Activated CD4-positive, alpha-beta T cell treated with anti-CD3 and anti-CD28 coated beads for 36 hours (primary cell): ENCODE data around the gene AOC2. TPM values are rescaled to one million over a fixed set of nuclear protein-coding genes. Genes with fewer than 3 reads are reported as not detected.

Source experiments
- ATAC-seq: fragments of 200-7000 bp; cut with Tn5 transposase; one replicate; pipeline ENCODE4 v1.10.0; 2021; ENCODE audit warnings: mild to moderate bottlenecking, moderate library complexity
- CTCF ChIA-PET: fragments of 350-600 bp; sonication (Branson Sonifier 250); formaldehyde crosslinking; loops from one replicate; lab custom pipeline; 2021; ENCODE audit warnings: antibody characterized with exemption; lab: Charles Lee
- POLR2A ChIA-PET: fragments of 350-600 bp; sonication (Branson Sonifier 250); formaldehyde crosslinking; loops from one replicate; lab custom pipeline; 2021; ENCODE audit warnings: antibody characterized with exemption, inconsistent platforms; lab: Charles Lee
- DNase-seq: peaks from one replicate; pipeline ENCODE4 v3.0.0-alpha.2; 2020
- H3K27ac Mint-ChIP-seq: one replicate; pipeline ENCODE4 v1.8.0; 2021; ENCODE audit warnings: mixed read lengths
- H3K27me3 Mint-ChIP-seq: one replicate; pipeline ENCODE4 v1.8.0; 2021; ENCODE audit warnings: mixed read lengths
- H3K36me3 Mint-ChIP-seq: one replicate; pipeline ENCODE4 v1.8.0; 2021; ENCODE audit warnings: low read depth, mixed read lengths
- H3K4me1 Mint-ChIP-seq: one replicate; pipeline ENCODE4 v1.8.0; 2021; ENCODE audit warnings: mixed read lengths
- H3K4me3 Mint-ChIP-seq: one replicate; pipeline ENCODE4 v1.8.0; 2021; ENCODE audit warnings: mild to moderate bottlenecking, moderate library complexity, mixed read lengths
- H3K9me3 Mint-ChIP-seq: one replicate; pipeline ENCODE4 v1.8.0; 2021; ENCODE audit warnings: low read depth, mixed read lengths
- intact Hi-C, 2 experiments: fragments of 100-400 bp; cut with DNase I in 1 of 2; cut with micrococcal nuclease in 1 of 2; formaldehyde crosslinking; loops; one replicate each; pipeline versions ENCODE4 v1.14.2 to v1.15.1; 2022 to 2024; cut with DNase I, micrococcal nuclease
- total RNA-seq, 2 experiments: library from RNA; stranded (reverse); gene quantifications; one replicate each; pipeline ENCODE4 v1.2.3, GENCODE V29; 2021

AOC2 gene
- total RNA-seq = 1 to 10 TPM; 1.7 to 1.9 TPM

DNA sequence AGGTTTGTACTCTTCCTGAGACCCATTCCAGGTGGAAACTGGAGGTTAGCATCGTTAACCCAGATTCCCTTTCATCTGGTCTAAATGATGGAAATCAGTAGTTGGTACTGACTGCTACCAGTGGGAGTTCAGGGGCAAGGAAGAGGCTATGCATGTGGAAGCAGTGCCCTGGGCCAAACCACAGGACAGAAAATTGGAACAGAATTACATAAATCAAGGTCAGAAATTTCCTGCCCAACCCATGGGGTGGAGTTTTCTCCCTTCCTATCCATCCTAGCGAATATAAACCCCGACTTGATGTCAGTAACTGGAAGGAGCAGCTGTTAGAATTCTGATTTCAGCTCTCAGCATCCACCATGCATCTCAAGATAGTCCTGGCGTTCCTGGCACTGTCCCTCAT lies at the start of gene AOC2:
TSS of gene AOC2 (plus strand) at position 310 of the 400 bp plus-strand sequence. CDS start at position 357, 47 bp downstream.
- intact Hi-C loops = loop anchor here in 1 of 2 experiments (2.0 kb wide), 1 partner anchor 85 kb away; no protein-coding TSS in a partner anchor
- POLR2A ChIA-PET = no interaction called here
- Mint-ChIP-seq H3K27ac (no peak within 1 kb of the TSS), H3K9me3 (no peaks in the 10 kb centered on the region), H3K36me3 (peaks cover 41% of the 10 kb centered on the region), H3K27me3 (no peaks in the 10 kb centered on the region), H3K4me3 (no peak within 1 kb of the TSS), H3K4me1 (peaks cover 19% of the 10 kb centered on the region)
- DNase-seq (no peak), ATAC-seq (no peak)
- CTCF ChIA-PET = interaction anchor here (0.7 to 2.4 kb wide), 7 partner anchors 12 to 258 kb away, joined by 3 to 10 read pairs (median 5); partner anchors contain the start of genes BECN1, PSME3 and RPL27

GRCh38 chr17:42795061-42795460 lies 49.3 kb upstream of the AOC2 start:
- Mint-ChIP-seq H3K27me3 (no peaks in the 10 kb centered on the region), H3K4me3 (no peak overlapping the region), H3K4me1 (peaks cover 16% of the 10 kb centered on the region), H3K36me3 (peaks cover 7% of the 10 kb centered on the region), H3K9me3 (no peaks in the 10 kb centered on the region), H3K27ac (no peak overlapping the region)
- ChIA-PET CTCF (interaction anchor here (0.6 kb wide), 1 partner anchor 196 kb away, joined by 3 read pairs; no protein-coding TSS in a partner anchor), POLR2A (no interaction called here)
- DNase-seq (no peak), ATAC-seq (no peak)
- intact Hi-C loops = no loop called here

DNA sequence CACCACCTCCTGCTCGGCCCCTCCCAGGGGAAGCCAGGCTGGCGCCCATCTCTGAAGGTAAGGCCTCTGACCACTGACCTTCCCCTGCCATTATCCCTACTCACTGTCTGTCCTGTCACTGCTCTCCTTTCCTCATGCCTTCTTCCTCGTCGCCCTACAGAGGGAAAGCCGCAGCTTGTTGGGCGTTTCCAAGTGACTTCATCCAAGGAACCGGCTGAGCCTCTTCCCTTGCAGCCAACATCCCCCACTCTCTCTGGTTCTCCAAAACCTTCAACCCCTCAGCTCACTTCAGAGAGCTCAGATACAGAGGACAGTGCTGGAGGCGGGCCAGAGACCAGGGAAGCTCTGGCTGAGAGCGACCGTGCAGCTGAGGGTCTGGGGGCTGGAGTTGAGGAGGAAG lies 48.9 kb upstream of the AOC2 start:
- ChIA-PET POLR2A (no interaction called here), CTCF (interaction anchor here (0.6 to 0.7 kb wide), 2 partner anchors 11 to 195 kb away, joined by 3 read pairs; no protein-coding TSS in a partner anchor)
- no peak for ATAC-seq
- Mint-ChIP-seq H3K27me3 (no peaks in the 10 kb centered on the region), H3K27ac (no peak overlapping the region), H3K4me3 (no peak overlapping the region), H3K4me1 (peaks cover 16% of the 10 kb centered on the region), H3K9me3 (no peaks in the 10 kb centered on the region), H3K36me3 (peaks cover 7% of the 10 kb centered on the region)
- no peak for DNase-seq
- intact Hi-C loops = no loop called here

DNA sequence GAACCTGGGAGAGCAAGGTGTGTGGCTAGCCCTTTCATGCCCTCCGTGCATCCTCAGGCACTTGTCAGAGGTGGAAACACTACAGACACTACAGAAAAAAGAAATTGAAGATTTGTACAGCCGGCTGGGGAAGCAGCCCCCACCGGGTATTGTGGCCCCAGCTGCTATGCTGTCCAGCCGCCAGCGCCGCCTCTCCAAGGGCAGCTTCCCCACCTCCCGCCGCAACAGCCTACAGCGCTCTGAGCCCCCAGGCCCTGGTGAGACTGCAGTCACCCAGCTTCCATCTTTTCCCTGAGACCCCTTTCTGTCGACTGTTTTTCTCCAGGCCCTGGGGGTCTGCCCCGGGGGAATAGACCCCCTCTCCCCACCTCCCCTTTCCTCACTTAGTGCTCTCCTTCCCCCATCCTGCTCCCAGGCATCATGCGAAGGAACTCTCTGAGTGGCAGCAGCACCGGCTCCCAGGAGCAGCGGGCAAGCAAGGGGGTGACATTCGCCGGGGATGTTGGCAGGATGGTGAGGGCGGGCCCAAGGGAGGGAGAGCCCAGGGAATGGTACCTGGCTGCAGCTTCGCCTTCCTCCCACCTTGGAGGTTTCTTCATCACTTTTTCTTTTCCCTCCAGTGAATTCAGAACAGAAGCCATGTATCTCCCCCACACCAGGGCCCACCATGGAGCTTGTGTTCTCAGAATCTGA lies 48.2 kb upstream of the AOC2 start:
- H3K4me3 Mint-ChIP-seq = no peak overlapping the region
- CTCF ChIA-PET = interaction anchor here (0.6 to 0.7 kb wide), 2 partner anchors 10 to 254 kb away, joined by 3 read pairs; no protein-coding TSS in a partner anchor
- no peaks in the 10 kb centered on the region for H3K9me3 Mint-ChIP-seq
- intact Hi-C loops = no loop called here
- H3K36me3 Mint-ChIP-seq = peaks cover 7% of the 10 kb centered on the region
- H3K4me1 Mint-ChIP-seq = peaks cover 16% of the 10 kb centered on the region
- DNase-seq = no peak
- H3K27ac Mint-ChIP-seq = no peak overlapping the region
- POLR2A ChIA-PET = no interaction called here
- no peak for ATAC-seq
- H3K27me3 Mint-ChIP-seq = no peaks in the 10 kb centered on the region

DNA sequence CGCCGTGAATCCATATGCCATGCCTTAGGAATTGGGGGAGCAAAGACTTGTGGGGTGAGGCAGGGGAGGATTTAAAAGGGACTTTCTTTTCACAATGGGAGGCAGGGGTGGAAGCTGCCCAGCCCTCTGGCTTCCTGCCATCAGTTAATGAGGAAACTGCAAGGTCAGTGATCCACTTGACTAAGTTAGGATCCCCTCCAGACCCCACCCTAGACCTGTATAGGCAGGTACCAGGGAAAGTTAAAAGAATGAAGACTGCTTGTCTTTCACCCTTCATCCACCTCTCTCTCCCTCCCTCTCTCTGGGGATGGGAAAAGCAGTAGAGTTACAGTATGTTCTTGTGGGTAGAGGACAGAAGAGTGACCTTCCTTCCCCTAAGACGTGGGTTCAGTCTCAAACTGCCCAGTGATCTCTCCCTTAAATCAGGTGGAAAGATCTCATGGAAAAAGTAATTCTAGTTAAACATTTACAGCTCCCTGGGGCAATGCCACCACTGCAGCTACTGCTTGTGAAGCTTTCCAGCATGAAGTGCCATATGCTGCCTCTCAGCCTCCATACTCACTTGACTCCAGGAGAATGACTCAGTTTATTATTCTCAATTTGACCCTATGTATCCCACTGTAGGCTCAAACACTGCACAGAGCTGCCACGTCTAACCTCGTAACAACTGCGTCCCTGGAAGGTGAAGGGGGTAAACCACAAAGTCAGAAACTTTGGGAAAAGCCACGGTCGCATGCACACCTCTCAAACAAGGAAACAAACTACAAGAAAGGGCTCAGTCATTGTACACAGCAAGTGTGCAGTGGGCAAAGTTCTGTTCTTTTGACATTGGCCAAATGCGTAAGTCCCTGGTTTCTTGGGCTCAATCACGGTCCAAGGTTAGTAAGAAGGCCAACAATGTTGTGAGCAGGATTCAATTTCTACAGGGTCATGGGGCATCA lies 47.0 kb upstream of the AOC2 start:
- Mint-ChIP-seq H3K4me3 (peak overlapping the region; percentile 87), H3K9me3 (no peaks in the 10 kb centered on the region), H3K27ac (no peak overlapping the region), H3K27me3 (no peaks in the 10 kb centered on the region), H3K4me1 (peaks cover 16% of the 10 kb centered on the region), H3K36me3 (peaks cover 7% of the 10 kb centered on the region)
- DNase-seq = no peak
- ChIA-PET CTCF (interaction anchor here (1.0 to 1.2 kb wide), 3 partner anchors 11 to 24 kb away, joined by 3 to 5 read pairs (median 4); no protein-coding TSS in a partner anchor), POLR2A (no interaction called here)
- intact Hi-C loops = loop anchor here (1.0 to 2.0 kb wide), 7 partner anchors 24 to 328 kb away; partner anchors contain the start of genes EZH1 (in 2 of the 2), BECN1 (in 1 of the 2), BRCA1 (in 1 of the 2) and PSMC3IP (in 1 of the 2)
- no peak for ATAC-seq

DNA sequence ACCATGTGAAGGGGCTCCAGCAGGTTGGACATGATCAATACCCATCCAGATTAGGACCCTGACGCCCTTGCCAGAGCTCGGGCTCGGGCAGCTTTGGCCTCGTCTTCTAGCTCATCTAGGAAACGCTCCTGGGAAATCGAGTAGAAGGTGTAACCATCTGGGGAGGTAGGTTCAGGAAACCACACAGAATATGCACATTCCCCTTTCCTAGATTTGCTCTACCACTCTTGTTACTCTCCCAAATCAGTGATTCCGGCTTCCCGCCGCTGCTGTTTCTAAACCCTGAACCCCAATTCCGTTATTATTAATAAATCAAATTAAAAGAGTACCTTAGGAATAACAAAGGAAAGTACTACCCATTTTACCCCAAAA lies 46.4 kb upstream of the AOC2 start:
- Mint-ChIP-seq H3K27me3 (no peaks in the 10 kb centered on the region), H3K4me1 (peaks cover 16% of the 10 kb centered on the region), H3K4me3 (peak overlapping the region; percentile 87), H3K36me3 (peaks cover 7% of the 10 kb centered on the region), H3K9me3 (no peaks in the 10 kb centered on the region), H3K27ac (no peak overlapping the region)
- intact Hi-C loops = loop anchor here (1.0 to 2.0 kb wide), 7 partner anchors 25 to 327 kb away; partner anchors contain the start of genes EZH1 (in 2 of the 2), BECN1 (in 1 of the 2), BRCA1 (in 1 of the 2) and PSMC3IP (in 1 of the 2)
- ATAC-seq = no peak
- ChIA-PET POLR2A (interaction anchor here (0.6 to 1.0 kb wide), 2 partner anchors 143 to 200 kb away, joined by 3 to 5 read pairs; partner anchors contain the start of gene RPL27), CTCF (interaction anchor here (0.6 to 1.2 kb wide), 8 partner anchors 9 to 293 kb away, joined by 3 to 5 read pairs (median 3); partner anchors contain the start of gene BECN1)
- DNase-seq = no peak

DNA sequence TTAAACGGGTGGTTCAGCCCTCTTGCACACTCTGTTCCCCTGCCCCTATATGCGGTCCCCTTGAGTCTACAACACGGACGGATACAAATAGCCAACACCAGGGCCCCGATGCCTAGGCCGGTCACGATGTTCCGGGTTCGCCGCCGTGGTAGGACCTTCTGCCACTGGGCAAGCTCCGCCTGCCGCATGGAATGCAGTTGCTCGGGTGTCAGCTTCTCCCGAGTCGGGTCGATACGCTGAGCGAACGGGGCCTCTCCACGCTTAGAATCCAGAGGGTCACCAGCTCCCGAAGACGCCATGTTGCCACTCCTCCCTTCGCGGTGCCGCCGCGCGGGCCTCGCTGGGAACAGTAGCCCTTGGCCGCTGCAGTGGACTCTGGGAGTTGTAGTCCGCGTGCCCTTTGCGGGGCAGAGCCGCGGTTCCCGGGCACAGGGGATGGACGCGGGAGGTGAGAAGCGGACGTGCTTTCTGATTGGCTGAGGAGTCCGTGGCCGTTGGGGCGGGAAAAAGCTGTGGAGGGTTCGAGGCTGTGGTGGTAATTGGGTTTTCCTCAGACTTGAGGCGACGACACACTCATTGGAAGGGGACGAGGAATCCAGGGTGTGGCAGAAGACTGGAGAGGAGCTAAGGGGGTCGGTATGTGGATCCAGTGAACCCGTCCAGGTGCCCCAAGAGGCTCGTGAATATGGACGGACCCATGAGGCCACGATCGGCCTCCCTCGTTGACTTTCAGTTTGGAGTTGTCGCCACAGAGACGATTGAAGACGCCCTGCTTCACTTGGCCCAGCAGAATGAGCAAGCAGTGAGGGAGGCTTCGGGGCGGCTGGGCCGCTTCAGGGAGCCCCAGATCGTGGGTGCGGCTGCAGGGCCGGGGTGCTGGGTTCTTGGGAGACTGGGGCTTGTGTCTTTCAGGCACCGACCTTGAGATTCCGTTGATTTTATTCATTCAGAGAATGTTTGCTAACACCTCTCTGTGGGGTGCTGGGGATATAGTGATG lies 45.7 kb upstream of the AOC2 start, which contains the start of the genes CNTD1 and COA3:
TSS of gene CNTD1 (plus strand) at position 479 of the 998 bp plus-strand sequence. CDS start at position 686, 207 bp downstream.
TSS of gene COA3 (minus strand) at position 322 of the 998 bp plus-strand sequence. CDS start at position 299, 23 bp downstream.
- peaks cover 16% of the 10 kb centered on the region for H3K4me1 Mint-ChIP-seq
- H3K36me3 Mint-ChIP-seq = peaks cover 7% of the 10 kb centered on the region
- H3K9me3 Mint-ChIP-seq = no peaks in the 10 kb centered on the region
- peak within 1 kb of the TSS; percentile 87 for H3K4me3 Mint-ChIP-seq
- intact Hi-C loops = loop anchor here (1.0 to 2.0 kb wide), 7 partner anchors 25 to 327 kb away; partner anchors contain the start of genes EZH1 (in 2 of the 2), BECN1 (in 1 of the 2), BRCA1 (in 1 of the 2) and PSMC3IP (in 1 of the 2)
- H3K27me3 Mint-ChIP-seq = no peaks in the 10 kb centered on the region
- peak within 1 kb of the TSS; percentile 58 for H3K27ac Mint-ChIP-seq
- POLR2A ChIA-PET = interaction anchor here (0.6 to 1.0 kb wide), 2 partner anchors 144 to 199 kb away, joined by 3 to 5 read pairs; partner anchors contain the start of gene RPL27
- DNase-seq (peak; percentile 92), ATAC-seq (peak; percentile 100)
- CTCF ChIA-PET = interaction anchor here (0.6 to 1.2 kb wide), 7 partner anchors 9 to 293 kb away, joined by 3 to 5 read pairs (median 3); partner anchors contain the start of gene BECN1

- peaks cover 5% of the 10 kb centered on the region for H3K4me1 Mint-ChIP-seq
- H3K4me3 Mint-ChIP-seq = no peak overlapping the region
- H3K36me3 Mint-ChIP-seq = no peaks in the 10 kb centered on the region
- H3K9me3 Mint-ChIP-seq = no peaks in the 10 kb centered on the region
- intact Hi-C loops = no loop called here
- ChIA-PET CTCF (interaction anchor here (2.0 kb wide), 1 partner anchor 17 kb away, joined by 9 read pairs; no protein-coding TSS in a partner anchor), POLR2A (no interaction called here)
- H3K27ac Mint-ChIP-seq = no peak overlapping the region
- DNase-seq = no peak
- ATAC-seq = no peak
- no peaks in the 10 kb centered on the region for H3K27me3 Mint-ChIP-seq
Observed at GRCh38 chr17:42803074-42803883, 41.1 kb upstream of the AOC2 start.

GRCh38 chr17:42804918-42805367 lies 39.4 kb upstream of the AOC2 start:
- peaks cover 2% of the 10 kb centered on the region for H3K36me3 Mint-ChIP-seq
- no peak for ATAC-seq
- POLR2A ChIA-PET = no interaction called here
- CTCF ChIA-PET = interaction anchor here (1.2 kb wide), 1 partner anchor 16 kb away, joined by 3 read pairs; no protein-coding TSS in a partner anchor
- H3K27me3 Mint-ChIP-seq = no peaks in the 10 kb centered on the region
- no peaks in the 10 kb centered on the region for H3K4me1 Mint-ChIP-seq
- intact Hi-C loops = no loop called here
- H3K4me3 Mint-ChIP-seq = no peak overlapping the region
- DNase-seq = no peak
- H3K9me3 Mint-ChIP-seq = no peaks in the 10 kb centered on the region
- H3K27ac Mint-ChIP-seq = no peak overlapping the region
